ENCODE data around the gene MTERF4. TPM values are rescaled to one million over a fixed set of nuclear protein-coding genes. Genes with fewer than 3 reads are reported as not detected.

MTERF4 gene
- total RNA-seq, 4 donors from 2014 or later: 67.8 to 110 (median 91.0) TPM

DNA sequence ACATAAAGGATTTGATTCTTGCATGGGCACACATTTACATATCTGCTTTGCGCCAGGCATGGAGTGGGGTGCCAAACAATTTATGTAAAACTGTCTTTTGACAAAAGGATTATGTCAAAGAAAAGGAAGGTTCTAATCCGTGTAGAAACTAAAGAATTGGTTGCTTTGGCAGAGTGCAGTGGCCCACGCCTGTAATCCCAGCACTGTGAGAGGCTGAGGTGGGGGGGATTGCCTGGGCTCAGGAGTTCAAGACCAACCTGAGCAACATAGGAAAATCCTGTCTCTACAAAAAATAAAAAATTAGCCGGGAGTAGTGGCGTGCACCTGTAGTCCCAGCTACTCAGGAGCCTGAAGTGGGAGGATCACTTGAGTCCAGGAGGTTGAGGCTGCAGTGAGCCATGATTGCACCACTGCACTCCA lies 1.1 kb upstream of the MTERF4 start:
- no peak for TF ChIP-seq POLR2A (IDR thresholded peaks at IDR 0.05)
- TF ChIP-seq, protein P1, sequence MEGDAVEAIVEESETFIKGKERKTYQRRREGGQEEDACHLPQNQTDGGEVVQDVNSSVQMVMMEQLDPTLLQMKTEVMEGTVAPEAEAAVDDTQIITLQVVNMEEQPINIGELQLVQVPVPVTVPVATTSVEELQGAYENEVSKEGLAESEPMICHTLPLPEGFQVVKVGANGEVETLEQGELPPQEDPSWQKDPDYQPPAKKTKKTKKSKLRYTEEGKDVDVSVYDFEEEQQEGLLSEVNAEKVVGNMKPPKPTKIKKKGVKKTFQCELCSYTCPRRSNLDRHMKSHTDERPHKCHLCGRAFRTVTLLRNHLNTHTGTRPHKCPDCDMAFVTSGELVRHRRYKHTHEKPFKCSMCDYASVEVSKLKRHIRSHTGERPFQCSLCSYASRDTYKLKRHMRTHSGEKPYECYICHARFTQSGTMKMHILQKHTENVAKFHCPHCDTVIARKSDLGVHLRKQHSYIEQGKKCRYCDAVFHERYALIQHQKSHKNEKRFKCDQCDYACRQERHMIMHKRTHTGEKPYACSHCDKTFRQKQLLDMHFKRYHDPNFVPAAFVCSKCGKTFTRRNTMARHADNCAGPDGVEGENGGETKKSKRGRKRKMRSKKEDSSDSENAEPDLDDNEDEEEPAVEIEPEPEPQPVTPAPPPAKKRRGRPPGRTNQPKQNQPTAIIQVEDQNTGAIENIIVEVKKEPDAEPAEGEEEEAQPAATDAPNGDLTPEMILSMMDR (IDR thresholded peaks at IDR 0.05): peak in 1 of 6 experiments; percentile 11
- no peak for DNase-seq
- intact Hi-C loops (cut with DNase I): no loop called here

DNA sequence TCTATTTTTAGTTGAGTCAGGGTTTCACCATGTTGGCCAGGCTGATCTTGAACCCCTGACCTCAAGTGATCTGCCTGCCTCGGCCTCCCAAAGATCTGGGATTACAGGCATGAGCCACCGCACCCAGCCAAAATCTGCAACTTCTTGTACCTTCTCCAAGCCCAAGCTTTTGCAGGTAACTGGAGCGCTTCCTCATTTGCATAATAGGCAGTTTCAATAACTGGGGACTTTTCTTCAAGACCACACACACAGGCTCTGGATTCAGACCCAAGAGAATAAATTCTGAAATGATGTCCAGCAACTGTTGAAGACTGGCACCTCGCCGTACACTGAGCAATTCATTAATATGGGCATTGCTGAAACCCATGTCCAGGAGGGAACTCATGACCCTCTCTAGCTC lies 2.8 kb downstream of the MTERF4 start:
- DNase-seq: no peak
- intact Hi-C loops (cut with DNase I): no loop called here
- H3K4me1 ChIP-seq: peaks cover 29 to 52% of the 10 kb centered on the region in 2 donors
- no peak overlapping the region for H3K4me3 ChIP-seq (replicated peaks in 1 of 3)
- 92 to 95% methylated on average over 5 of the region's 5 CpGs for WGBS, 2 donors
- no peak for TF ChIP-seq POLR2A (IDR thresholded peaks at IDR 0.05)
- TF ChIP-seq, protein P1 (IDR thresholded peaks at IDR 0.05): no peak
- H3K36me3 ChIP-seq: peaks cover 10 to 20% of the 10 kb centered on the region in 2 donors
- H3K9me3 ChIP-seq: no peaks in the 10 kb centered on the region
- H3K27me3 ChIP-seq: no peaks in the 10 kb centered on the region
- peak overlapping the region in 1 of 3 donors; percentile 40 for H3K27ac ChIP-seq

More for the DNA sequence above, 1.1 kb upstream of the MTERF4 start:
- peaks cover 23 to 33% of the 10 kb centered on the region in 2 donors for H3K4me1 ChIP-seq
- no peaks in the 10 kb centered on the region for H3K9me3 ChIP-seq
- H3K4me3 ChIP-seq (replicated peaks in 1 of 3): peak overlapping the region in 2 of 3 donors; percentile 63 to 97
- no peaks in the 10 kb centered on the region for H3K36me3 ChIP-seq
- 31 to 33% methylated on average over 5 of the region's 5 CpGs for WGBS, 2 donors
- peak overlapping the region; percentile 86 to 93 (median 90) for H3K27ac ChIP-seq
- H3K27me3 ChIP-seq: no peaks in the 10 kb centered on the region

GRCh38 chr2:241096979-241097378 lies 5.1 kb downstream of the MTERF4 start:
- intact Hi-C loops (cut with DNase I): no loop called here
- Histone ChIP-seq H3K27ac (peak overlapping the region in 1 of 3 donors; percentile 29), H3K4me1 (peaks cover 40 to 62% of the 10 kb centered on the region in 2 donors), H3K27me3 (no peaks in the 10 kb centered on the region), H3K4me3 (replicated peaks in 1 of 3) (no peak overlapping the region), H3K9me3 (no peaks in the 10 kb centered on the region), H3K36me3 (peaks cover 10 to 20% of the 10 kb centered on the region in 2 donors)
- TF ChIP-seq POLR2A (IDR thresholded peaks at IDR 0.05): no peak
- TF ChIP-seq, protein P1 (IDR thresholded peaks at IDR 0.05): no peak
- WGBS, 2 donors: 82 to 84% methylated on average over 8 of the region's 8 CpGs
- DNase-seq: no peak

GRCh38 chr2:241095594-241096290 lies 6.3 kb downstream of the MTERF4 start:
- Histone ChIP-seq H3K27me3 (no peaks in the 10 kb centered on the region), H3K4me3 (replicated peaks in 1 of 3) (no peak overlapping the region), H3K27ac (peak overlapping the region in 2 of 3 donors; percentile 92 to 94), H3K4me1 (peaks cover 46 to 73% of the 10 kb centered on the region in 2 donors), H3K36me3 (peaks cover 10 to 20% of the 10 kb centered on the region in 2 donors), H3K9me3 (no peaks in the 10 kb centered on the region)
- no peak for DNase-seq
- no peak for TF ChIP-seq POLR2A (IDR thresholded peaks at IDR 0.05)
- TF ChIP-seq, protein P1 (IDR thresholded peaks at IDR 0.05): no peak
- intact Hi-C loops (cut with DNase I): no loop called here
- WGBS, 2 donors: 88 to 90% methylated on average over 14 of the region's 14 CpGs

DNA sequence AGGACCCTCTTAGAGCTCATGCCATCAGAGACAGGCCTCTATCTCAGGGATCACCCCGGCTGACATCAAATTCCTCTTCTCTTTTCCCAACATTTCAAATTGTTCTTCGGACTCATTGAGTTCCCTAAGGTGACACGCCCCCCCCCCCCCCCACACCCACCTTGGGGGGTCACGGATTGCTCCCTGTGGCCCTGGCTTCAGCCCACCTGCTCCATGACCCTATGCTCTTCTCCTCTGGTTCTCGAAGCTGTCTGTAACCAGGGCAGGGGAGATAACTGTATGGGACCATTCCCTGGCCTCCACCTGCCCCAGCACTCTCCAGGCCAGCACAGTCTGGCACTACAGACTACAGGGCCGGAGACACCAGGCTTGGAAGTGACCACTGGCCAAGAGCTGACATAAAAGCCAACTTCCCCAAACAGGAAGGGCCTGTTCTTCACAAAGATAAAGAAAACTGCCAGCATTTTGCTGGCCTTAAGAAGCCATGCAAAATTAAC lies 7.1 kb downstream of the MTERF4 start:
- DNase-seq: no peak
- Histone ChIP-seq H3K36me3 (peaks cover 11 to 20% of the 10 kb centered on the region in 2 donors), H3K27me3 (no peaks in the 10 kb centered on the region), H3K4me1 (peaks cover 41 to 65% of the 10 kb centered on the region in 2 donors), H3K27ac (peak overlapping the region; percentile 90 to 94 (median 92)), H3K9me3 (no peaks in the 10 kb centered on the region), H3K4me3 (replicated peaks in 1 of 3) (no peak overlapping the region)
- 80 to 83% methylated on average over 6 of the region's 6 CpGs for WGBS, 2 donors
- no peak for TF ChIP-seq POLR2A (IDR thresholded peaks at IDR 0.05)
- TF ChIP-seq, protein P1 (IDR thresholded peaks at IDR 0.05): no peak
- intact Hi-C loops (cut with DNase I): no loop called here

Measured in thyroid gland (tissue), 4 donors.